HG03520 (cell line): Measurements from ENCODE around the gene ITGAE.
"Not testable (repeated sequence)": the region's sequence is repeated elsewhere in the genome, so short reads cannot be mapped to it uniquely, and the experiment has no call there.

Experiments
- ATAC-seq: cut with Tn5 transposase; IDR thresholded peaks from one replicate; pipeline ENCODE4 v1.9.1; 2021; ENCODE audit warnings: mild to moderate bottlenecking, moderate library complexity; ENCODE audit not compliant: unreplicated experiment

The ITGAE gene

DNA sequence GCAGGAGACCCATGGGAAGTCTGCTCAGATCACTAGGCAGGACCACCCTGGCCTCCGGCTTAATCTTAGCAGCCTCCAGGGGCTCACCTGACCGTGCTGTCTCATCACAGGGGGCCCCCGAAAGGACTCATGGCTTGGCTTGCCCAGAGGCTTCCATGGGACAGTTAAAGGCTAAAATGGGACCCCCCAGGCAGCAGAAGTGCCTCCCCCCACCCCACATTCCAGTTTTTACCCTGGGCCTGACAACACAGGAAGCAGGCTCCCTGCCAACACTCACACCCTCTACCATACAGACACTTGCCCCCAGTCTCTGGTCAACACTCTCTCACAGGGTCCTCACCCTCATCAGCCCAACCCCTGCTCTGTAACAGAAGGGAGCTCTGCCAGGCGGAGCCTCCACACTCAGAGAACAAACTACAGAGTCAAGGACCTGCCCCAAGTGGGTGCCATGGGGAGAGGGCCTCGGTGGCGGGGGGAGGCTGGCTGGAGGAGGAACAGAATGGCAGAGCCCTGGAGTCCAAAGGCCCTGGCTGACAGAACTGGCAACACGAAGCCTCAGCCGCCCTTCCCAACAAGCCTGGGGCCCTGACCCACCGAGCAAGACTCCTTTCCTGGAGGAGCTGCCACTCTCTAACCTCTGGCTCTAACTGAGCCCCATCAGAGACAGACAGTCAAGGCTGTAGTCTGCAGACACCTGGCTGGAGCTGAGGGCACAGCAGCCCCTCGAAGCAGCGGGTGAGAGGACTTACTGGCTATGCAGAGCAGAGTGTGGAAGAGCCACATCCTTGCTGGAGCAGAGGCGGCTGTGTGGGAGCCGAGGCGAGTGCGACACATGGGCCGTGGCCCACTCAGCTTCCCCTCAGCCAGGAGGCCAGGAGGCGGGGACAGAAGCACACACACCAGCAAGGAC, at the start of gene ITGAE:
Gene ITGAE, minus strand, starts transcription at position 827 of the 910 bp plus-strand sequence. Its CDS starts 44 bp downstream, at position 783.
- ATAC-seq: no peak

DNA sequence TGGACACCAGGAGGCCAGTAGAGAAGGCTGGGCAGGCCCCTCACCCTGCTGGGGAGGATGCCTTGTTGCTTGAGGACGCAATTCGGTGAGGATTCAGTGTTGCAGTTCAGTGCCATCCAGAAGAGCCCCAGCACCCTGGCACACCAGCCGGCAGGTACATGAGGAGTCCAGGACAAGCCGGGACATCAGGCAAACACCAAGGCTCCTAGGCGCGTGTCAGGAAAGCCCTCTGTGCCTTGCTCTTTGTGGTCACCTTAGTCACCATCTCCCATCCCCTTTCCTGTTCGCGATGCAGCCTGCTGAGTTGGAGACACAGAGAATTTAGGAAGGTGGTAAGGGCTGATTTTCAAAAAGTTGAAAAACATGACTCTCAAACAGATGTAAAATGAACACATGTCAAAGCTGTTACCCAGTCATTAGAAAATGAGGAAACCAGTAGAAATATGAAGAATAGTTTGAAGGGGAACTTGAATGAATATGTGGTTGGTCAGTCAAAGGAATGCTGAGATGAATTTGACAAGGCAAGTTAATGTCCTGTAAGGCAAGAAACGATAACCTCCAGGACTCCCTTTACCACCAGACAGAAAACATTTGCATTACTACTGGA, 47.3 kb upstream of the ITGAE start:
- ATAC-seq: no peak

- ATAC-seq: no peak
Measured at GRCh38 chr17:3847165-3847670, 46.2 kb upstream of the ITGAE start.

GRCh38 chr17:3846437-3847164, 45.6 kb upstream of the ITGAE start:
- no peak for ATAC-seq

DNA sequence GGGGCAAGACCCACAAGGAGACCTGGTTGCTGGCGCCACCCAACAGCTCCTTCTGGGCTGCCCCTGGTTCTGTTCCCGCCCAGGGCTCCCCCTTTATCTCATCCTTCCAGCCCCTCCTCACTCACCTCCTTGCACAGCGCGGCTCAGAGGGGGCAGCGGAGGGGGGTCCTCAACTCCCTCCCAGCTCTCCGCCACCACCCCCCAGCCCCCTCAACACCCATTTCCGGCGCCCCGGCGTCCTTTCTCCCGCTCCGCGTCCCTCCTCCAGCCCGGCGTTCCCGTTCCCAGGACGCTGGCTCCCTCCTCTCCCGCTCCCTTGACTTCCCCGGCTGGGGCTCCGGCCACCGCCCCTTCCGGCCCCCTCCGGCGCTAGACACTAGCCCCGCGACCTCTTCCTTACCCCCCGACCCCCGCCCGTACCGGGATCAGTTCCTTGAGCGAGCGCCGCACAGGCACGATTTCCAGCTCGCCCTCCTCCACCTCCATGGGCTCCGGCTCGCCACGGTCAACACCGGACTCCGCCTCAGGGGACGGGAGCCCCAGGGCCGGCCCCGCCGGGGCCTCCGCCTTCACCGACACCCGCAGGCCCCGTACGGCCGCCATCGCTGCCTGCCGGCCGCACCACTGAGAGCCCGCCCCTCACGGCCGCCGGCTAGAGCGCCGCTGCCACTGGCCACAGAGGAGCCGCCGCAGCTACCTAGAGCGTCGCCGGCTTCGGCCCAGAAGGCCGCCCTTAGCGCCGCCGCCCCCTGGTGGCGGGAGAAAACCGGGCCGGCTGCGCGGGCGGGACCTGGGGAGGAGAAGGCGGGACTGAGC, 44.8 kb upstream of the ITGAE start, which contains the start of gene NCBP3:
Gene NCBP3, minus strand, starts transcription at position 626 of the 816 bp plus-strand sequence. Its CDS starts 23 bp downstream, at position 603.
- peak; percentile 94 for ATAC-seq

DNA sequence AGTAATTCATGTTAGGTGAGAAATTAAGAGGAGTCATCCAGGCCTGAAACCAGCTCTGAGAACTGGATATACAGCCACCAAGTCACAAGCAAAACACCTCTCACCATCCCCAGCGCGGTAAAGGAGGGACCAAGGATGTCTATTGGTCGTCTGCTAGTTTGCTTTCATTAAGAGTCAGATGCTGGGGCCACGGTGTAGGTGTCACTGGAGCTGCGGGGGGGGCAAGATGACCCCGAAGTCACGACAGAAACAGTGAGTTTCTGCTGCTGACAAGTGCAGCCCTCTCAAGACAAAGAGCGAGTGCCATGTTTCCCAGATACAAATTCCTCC, 44.3 kb upstream of the ITGAE start:
- ATAC-seq: peak; percentile 4

DNA sequence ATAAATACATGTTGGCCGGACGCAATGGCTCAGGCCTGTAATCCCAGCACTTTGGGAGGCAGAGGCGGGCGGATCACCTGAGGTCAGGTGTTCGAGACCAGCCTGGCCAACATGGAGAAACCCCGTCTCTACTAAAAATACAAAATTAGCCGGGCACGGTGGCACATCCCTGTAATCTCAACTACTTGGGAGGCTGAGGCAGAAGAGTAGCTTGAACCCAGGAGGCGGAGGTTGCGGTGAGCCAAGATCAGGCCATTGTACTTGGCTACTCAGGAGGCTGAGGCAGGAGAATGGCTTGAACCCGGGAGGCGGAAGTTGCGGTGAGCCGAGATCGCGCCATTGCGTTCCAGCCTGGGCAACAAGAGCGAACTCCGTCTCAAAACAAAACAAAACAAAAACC, 43.6 kb upstream of the ITGAE start:
- ATAC-seq: not testable (repeated sequence)

GRCh38 chr17:3843935-3844516, 43.0 kb upstream of the ITGAE start:
- ATAC-seq: no peak

DNA sequence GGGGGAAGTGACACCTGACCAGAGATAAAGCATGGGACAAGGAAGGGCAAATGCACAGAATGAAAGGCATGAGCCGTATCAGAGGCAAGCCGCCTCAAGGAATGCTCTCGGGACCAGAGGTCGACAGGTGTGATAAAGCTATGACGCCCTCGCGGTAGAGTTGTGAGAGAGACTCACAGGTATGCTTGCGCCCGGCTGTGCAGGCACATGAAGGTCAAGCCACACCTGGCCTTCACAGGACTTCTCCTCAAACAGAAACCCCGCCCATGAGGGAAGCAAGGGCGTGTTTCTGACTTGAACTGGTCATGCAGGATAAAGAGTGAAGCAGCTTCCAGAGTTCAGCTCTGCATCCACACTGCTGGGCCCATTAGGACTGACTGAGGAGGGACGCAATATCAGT, 37.2 kb upstream of the ITGAE start:
- ATAC-seq: no peak

DNA sequence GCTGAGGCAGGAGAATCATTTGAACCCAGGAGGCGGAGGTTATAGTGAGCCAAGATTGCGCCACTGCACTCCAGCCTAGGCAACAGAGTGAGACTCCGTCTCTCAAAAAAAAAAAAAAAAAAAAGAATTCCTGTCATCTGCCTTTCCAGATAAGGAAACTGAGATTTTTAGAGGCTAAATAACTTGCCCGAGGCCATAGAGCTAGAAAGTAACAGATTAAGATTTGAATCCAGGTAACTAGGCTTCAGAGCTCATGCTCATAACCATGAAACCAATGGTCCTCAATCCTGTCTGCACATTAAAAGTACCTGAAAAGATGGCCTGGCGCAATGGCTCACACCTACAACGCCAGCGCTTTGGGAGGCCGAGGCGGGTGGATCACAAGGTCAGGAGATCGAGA, 35.6 kb upstream of the ITGAE start:
- no peak for ATAC-seq

DNA sequence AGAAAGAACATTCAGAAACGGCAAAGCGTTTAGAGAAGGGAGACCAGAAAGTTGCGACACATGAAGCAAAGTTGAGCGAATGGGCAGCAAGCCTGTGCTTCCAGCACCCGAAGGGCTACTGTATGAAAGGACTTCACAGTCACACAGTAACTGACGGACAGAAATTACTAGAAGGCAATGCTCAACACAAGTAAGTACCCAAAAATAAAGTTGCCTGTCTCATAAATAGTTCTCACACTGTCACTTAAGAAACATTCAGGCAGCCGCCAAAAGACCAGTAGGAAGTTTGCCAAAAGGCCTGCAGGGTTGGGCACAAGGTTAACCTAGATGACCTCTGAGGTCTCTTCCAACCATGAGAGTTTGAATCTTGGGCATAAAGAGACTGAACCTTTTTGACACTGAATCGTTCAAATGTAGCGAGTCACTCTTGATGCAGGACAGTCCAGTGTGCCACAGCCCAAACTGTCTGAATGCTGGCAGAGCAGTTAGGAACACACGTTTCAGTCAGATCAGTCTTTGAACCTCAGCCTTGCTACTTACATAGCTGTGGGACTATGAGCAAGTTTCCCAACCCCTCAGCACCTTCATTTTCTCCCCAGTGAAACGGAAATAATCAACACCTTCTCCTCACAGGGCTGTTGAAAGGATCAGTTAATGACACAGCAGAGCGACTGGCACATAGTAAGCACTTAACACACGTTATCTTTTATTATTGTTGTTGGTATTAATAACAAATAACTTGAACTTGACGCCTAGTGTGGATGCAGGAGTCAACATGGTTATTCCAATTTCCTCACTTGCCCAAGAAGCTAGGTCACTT, 34.6 kb upstream of the ITGAE start:
- no peak for ATAC-seq

DNA sequence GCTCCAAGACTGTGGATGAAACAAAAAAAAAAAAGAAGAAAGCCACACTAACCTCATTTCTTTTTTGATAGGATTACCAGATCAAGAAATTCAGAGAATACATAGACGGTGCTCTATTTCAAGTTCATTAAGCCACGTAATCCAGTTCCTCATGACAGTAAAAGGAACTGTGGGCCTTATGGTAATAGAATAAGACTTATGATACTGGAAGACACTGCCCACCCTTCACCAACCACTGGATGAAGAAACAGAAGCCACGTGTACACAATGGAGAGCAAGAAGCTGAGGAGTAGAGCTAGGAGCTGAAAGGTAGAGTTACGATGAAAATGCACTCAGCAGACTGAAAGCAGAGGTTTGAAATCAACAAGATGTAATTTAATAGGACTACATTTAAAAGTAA, 33.8 kb upstream of the ITGAE start:
- no peak for ATAC-seq

- ATAC-seq: no peak
Measured at GRCh38 chr17:3828852-3829232, 27.9 kb upstream of the ITGAE start.

DNA sequence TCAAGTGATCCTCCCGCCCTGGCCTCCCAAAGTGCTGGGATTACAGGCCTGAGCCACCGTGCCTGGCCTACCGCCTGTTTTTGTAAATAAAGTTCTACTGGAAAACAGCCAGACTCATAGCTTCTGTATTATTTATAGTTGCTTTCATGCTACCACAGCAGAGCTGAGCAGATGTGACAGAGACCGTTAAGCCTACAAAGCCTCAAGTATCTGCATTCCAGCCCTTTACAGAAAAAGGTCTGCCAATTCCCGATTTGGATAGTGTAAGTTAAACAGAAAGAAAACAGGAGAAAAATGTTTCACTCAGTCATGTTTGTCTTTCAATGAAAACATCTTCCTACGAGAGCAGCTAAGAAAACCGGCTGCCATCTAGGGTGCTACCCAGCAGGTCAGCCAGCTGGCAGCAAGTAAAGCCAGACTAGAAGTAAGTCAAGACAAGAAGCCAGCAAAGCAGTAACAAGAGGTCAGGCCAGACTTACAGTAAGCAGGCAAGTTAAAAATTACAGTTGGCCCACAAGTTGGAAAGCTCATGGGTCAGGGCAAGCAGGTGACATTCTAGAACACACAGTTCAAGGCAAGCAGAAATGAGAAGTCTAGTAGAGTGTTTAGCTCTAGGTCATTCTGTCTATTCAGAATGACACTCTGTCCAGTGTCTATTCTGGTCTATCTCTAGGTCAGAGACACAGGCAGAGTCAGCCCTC, 27.3 kb upstream of the ITGAE start:
- no peak for ATAC-seq

- ATAC-seq: no peak
Measured at GRCh38 chr17:3827124-3827773, 26.3 kb upstream of the ITGAE start.

- no peak for ATAC-seq
Measured at GRCh38 chr17:3826191-3826590, 25.2 kb upstream of the ITGAE start.

GRCh38 chr17:3821101-3821500, 20.1 kb upstream of the ITGAE start:
- no peak for ATAC-seq

- ATAC-seq: no peak
Measured at GRCh38 chr17:3818786-3819185, 17.8 kb upstream of the ITGAE start.
